ENCODE results near the gene SEC16A. TPM values are rescaled to one million over a fixed set of nuclear protein-coding genes. Genes with fewer than 3 reads are reported as not detected.

The SEC16A gene, protein sequence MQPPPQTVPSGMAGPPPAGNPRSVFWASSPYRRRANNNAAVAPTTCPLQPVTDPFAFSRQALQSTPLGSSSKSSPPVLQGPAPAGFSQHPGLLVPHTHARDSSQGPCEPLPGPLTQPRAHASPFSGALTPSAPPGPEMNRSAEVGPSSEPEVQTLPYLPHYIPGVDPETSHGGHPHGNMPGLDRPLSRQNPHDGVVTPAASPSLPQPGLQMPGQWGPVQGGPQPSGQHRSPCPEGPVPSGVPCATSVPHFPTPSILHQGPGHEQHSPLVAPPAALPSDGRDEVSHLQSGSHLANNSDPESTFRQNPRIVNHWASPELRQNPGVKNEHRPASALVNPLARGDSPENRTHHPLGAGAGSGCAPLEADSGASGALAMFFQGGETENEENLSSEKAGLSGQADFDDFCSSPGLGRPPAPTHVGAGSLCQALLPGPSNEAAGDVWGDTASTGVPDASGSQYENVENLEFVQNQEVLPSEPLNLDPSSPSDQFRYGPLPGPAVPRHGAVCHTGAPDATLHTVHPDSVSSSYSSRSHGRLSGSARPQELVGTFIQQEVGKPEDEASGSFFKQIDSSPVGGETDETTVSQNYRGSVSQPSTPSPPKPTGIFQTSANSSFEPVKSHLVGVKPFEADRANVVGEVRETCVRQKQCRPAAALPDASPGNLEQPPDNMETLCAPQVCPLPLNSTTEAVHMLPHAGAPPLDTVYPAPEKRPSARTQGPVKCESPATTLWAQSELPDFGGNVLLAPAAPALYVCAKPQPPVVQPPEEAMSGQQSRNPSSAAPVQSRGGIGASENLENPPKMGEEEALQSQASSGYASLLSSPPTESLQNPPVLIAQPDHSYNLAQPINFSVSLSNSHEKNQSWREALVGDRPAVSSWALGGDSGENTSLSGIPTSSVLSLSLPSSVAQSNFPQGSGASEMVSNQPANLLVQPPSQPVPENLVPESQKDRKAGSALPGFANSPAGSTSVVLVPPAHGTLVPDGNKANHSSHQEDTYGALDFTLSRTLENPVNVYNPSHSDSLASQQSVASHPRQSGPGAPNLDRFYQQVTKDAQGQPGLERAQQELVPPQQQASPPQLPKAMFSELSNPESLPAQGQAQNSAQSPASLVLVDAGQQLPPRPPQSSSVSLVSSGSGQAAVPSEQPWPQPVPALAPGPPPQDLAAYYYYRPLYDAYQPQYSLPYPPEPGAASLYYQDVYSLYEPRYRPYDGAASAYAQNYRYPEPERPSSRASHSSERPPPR (N-terminal part only)
- total RNA-seq (10 to 100 TPM; 57.1 to 59.1 TPM), polyA plus RNA-seq (10 to 100 TPM; 11.1 to 61.0 TPM)
- long read RNA-seq, donor 1, transcript SEC16A-208 (2 exons, 1,988 nt) = major isoform, 11 of 71 reads
- long read RNA-seq, donor 1, partial matches to known transcripts = 23 of 71 reads
- long read RNA-seq, donor 1, other reads (novel, unspliced or antisense) = 37 of 71 reads
- long read RNA-seq, donor 2, full-length matches to known transcripts = 7 of 60 reads
- long read RNA-seq, donor 2, partial matches to known transcripts = 15 of 60 reads
- long read RNA-seq, donor 2, other reads (novel, unspliced or antisense) = 38 of 60 reads

DNA sequence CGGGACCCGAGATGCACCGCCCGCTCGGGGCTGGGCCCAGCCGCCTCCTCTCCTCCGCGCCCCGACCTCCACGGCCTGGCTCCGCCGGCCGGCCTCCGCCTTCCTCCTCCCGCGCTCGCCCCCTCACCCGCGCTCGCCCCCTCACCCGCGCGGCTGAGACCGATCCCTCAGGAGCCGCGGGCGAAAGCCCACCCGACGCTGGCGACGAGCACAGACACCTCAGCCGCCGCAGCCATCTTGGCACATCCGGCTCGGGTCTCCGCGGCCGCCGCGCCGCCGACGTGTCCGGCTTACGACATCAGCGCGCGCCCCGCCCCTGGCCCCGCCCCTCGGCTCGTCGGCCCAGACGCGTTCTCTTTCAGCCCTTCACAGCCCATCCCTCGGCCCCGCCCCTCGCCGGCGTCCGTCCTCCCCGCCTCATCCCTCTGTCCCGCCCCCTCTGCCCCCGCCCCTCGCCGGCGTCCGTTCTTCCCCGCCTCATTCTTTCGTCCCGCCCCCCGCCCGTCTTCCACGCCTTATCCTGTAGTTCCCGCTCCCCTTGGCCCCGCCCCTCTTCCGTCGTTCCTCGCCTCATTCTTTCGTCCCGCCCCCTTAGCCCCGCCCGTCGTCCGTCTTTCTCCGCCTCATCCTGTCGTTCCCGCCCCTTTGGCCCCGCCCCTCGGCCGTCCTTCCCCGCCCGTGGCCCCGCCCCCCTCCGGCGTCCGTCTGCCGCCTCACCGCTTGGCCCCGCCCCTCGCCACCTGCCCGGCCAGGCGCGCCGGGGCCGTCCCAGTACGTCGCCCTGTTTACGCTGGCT, at the start of gene SEC16A:
SEC16A (minus strand) TSS at position 248 of the 796 bp plus-strand sequence. CDS start 5,425 bp downstream, outside the sequence.
- Histone ChIP-seq H3K27me3 (ENCODE audit: control insufficient read depth in 1 of 2, insufficient read depth in 2 of 2, low read length in 1 of 2) (no peaks in the 10 kb centered on the region), H3K4me3 (ENCODE audit: low read length in 2 of 2) (peak within 1 kb of the TSS; percentile 71 to 87), H3K9me3 (ENCODE audit: control insufficient read depth, low read length) (no peaks in the 10 kb centered on the region), H3K36me3 (ENCODE audit: control insufficient read depth in 1 of 2, insufficient read depth in 2 of 2, low read length in 1 of 2) (no peaks in the 10 kb centered on the region), H3K4me1 (ENCODE audit: control insufficient read depth in 1 of 2, insufficient read depth in 2 of 2, low read length in 2 of 2) (no peaks in the 10 kb centered on the region), H3K27ac (ENCODE audit: low read depth in 1 of 2, low read length in 2 of 2) (peak within 1 kb of the TSS; percentile 79 to 98)
- peak; percentile 100 for DNase-seq
- intact Hi-C loops (cut with DNase I) = loop anchor here in 1 of 2 donors (1.0 to 5.0 kb wide), 2 partner anchors 63 to 71 kb away; partner anchors contain the start of genes ENTR1, NOTCH1 and PMPCA
- WGBS, 2 donors = 1% methylated on average over 48 to 109 of the region's 109 CpGs
- peak; percentile 92 for ATAC-seq (ENCODE audit: low FRiP score)

DNA sequence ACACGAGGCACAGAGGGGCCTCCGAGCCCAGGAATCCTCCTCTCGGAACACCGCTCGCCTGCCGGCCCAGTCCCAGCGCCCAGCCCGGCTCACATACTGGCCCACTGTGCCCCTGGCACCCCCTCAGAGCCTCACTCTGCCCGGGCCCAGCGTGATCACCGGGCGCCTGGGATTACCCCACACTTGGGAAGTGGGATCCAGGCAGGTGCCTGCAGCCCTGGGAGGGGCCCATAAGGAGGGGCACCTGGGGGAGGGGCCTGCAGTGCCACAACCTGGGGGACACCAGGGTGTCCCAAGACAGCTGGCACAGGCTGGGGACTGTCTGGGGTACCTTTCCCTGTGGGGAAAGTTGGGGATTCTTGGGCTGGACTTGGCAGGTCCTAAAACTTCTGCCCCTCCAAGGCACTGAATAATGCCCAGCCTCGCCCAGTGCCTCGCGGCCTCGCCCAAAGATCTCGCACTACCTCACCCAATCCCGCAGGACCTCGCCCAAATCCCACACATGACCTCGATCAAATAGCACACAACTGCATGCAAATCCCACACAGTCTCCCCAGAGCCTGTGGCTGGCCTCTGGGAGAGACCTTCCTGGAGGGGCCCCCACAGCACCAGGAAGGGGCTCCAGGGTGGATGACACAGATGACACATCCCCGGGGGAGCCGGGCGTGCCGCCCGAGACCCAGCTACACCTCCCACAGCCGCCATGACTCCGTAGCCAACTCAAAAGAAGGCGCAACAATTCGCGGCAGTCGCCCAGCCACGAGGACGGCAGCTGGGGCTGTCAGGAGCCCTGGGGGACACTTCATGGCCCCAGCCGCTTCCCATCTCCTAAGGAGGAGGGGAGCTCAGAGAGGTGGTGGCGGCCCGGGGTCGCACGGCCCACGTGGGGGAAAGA, 49.3 kb upstream of the SEC16A start:
- WGBS, 2 donors = 86 to 90% methylated on average over 34 to 39 of the region's 39 CpGs
- Histone ChIP-seq H3K27me3 (ENCODE audit: control insufficient read depth in 1 of 2, insufficient read depth in 2 of 2, low read length in 1 of 2) (no peaks in the 10 kb centered on the region), H3K4me1 (ENCODE audit: control insufficient read depth in 1 of 2, insufficient read depth in 2 of 2, low read length in 2 of 2) (no peaks in the 10 kb centered on the region), H3K9me3 (ENCODE audit: control insufficient read depth, low read length) (no peaks in the 10 kb centered on the region), H3K36me3 (ENCODE audit: control insufficient read depth in 1 of 2, insufficient read depth in 2 of 2, low read length in 1 of 2) (no peaks in the 10 kb centered on the region), H3K4me3 (ENCODE audit: low read length in 2 of 2) (no peak overlapping the region), H3K27ac (ENCODE audit: low read depth in 1 of 2, low read length in 2 of 2) (no peak overlapping the region)
- intact Hi-C loops (cut with DNase I) = no loop called here
- ATAC-seq (ENCODE audit: low FRiP score) (no peak), DNase-seq (no peak)

DNA sequence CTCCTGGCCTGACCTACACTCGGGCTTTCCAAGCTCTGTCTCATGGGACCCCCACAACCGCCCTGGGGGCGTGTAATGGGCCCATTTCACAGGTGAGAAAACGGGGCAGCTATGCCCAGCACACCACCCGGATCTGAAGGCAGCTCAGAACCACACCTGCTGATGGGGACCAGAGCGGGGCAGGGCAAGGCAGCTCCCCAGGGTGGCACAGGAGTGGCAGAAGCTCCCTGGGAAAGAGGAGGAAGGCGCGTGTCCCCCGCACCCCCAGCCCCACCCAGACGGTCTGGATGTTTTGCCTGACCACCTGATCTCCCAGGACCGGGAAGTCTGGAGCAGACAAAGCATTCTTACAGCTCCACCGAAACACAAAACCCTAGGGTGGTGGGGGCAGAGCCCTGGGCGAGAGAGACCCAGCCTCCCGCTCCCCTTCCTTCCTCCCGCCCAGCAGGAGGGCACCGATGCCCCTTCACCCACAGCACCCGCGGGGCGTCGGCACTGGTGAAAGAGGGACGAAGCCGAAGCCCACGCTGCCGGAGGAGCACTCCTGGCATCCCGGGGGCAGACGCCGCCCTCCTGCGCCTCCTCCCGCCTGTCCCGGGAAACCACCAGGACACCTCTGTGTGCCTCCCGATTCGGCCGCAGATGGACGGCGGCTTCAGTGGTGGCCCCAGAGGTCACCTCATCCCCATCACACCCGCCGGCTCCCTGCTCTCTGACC, 48.5 kb upstream of the SEC16A start:
- ATAC-seq (ENCODE audit: low FRiP score) = no peak
- no peaks in the 10 kb centered on the region for H3K4me1 ChIP-seq (ENCODE audit: control insufficient read depth in 1 of 2, insufficient read depth in 2 of 2, low read length in 2 of 2)
- H3K27me3 ChIP-seq (ENCODE audit: control insufficient read depth in 1 of 2, insufficient read depth in 2 of 2, low read length in 1 of 2) = no peaks in the 10 kb centered on the region
- intact Hi-C loops (cut with DNase I) = no loop called here
- 87 to 90% methylated on average over 37 of the region's 37 CpGs for WGBS, 2 donors
- no peak overlapping the region for H3K4me3 ChIP-seq (ENCODE audit: low read length in 2 of 2)
- no peak overlapping the region for H3K27ac ChIP-seq (ENCODE audit: low read depth in 1 of 2, low read length in 2 of 2)
- DNase-seq = no peak
- H3K9me3 ChIP-seq (ENCODE audit: control insufficient read depth, low read length) = no peaks in the 10 kb centered on the region
- no peaks in the 10 kb centered on the region for H3K36me3 ChIP-seq (ENCODE audit: control insufficient read depth in 1 of 2, insufficient read depth in 2 of 2, low read length in 1 of 2)

DNA sequence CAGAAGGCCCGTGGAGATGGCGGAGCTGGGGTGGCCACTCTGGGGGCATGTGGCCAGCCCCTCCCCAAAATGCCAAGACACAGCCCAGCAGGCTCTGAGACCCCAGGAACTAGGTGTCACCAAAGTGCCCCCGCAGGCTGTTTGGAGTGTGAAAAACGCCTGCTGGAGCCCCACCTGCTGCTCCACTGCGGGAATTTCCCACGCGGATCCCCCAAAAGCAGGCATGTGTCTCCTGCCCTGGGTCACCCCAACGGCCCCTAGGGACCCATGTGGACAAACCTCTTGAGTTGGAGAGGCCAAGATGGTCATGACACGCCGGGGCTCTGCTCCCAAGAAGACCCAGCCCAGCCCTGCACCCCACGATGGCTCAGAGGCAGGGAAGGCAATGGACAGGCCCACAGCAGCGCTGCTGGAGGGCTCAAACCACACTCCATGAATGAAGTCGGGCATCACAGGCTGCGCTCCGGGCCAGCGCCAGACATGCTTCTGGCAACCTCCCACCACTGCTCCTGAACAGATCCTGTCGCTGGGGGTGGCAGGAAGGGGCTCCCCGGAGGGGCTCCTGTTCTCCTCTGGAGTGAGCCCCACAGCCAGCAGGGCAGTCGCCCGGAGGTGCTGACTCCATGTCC, 47.7 kb upstream of the SEC16A start:
- H3K9me3 ChIP-seq (ENCODE audit: control insufficient read depth, low read length) = no peaks in the 10 kb centered on the region
- H3K36me3 ChIP-seq (ENCODE audit: control insufficient read depth in 1 of 2, insufficient read depth in 2 of 2, low read length in 1 of 2) = no peaks in the 10 kb centered on the region
- WGBS, 2 donors = 52 to 60% methylated on average over 20 of the region's 20 CpGs
- H3K4me3 ChIP-seq (ENCODE audit: low read length in 2 of 2) = no peak overlapping the region
- DNase-seq (no peak), ATAC-seq (ENCODE audit: low FRiP score) (no peak)
- intact Hi-C loops (cut with DNase I) = no loop called here
- no peaks in the 10 kb centered on the region for H3K4me1 ChIP-seq (ENCODE audit: control insufficient read depth in 1 of 2, insufficient read depth in 2 of 2, low read length in 2 of 2)
- H3K27me3 ChIP-seq (ENCODE audit: control insufficient read depth in 1 of 2, insufficient read depth in 2 of 2, low read length in 1 of 2) = no peaks in the 10 kb centered on the region
- H3K27ac ChIP-seq (ENCODE audit: low read depth in 1 of 2, low read length in 2 of 2) = no peak overlapping the region

DNA sequence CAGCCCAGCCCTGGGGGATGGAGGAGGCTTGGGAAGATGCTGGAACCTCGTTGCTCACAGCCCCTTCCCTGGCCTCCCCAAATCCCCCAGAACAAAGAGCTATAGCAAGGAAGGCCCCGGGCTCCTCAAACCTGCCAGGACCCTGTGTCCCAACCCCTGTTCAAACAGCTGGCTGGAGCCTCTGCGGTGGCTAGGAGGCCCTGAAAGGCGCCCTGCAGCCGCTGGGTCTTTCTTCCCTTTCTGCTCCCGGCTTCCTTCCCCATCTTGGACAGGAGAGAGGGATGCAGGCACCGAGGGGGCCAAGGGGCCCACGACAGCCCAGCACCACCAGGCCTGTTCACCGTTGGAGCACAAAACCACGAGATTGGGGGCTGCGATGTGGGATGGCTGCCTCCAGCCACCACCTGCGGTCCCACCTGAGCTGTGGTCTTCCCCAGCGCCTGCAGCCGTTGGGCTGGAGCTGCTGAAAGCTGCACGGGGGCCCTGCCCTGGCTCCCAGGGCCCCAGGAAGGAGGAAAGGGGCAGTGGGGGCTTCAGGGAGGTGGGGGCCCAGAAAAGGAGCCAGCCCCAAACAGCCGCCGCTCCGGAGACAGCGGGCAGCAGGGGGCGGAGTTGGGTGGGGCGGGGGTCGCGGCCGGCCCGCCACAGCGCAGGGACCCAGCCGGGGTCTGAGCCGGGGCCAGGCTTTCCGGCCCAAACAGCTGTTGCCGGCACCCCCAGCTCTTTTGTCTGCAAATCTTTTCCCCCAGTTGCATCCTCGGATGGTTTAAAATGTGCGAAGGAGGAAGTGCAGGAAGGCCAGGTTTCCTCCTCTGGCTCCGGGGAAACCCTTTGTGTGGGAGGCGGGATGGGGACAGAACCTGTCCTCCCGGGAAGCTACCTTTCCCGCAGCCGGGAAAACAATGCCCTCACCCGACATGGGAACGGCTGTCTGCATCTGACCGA, 46.9 kb upstream of the SEC16A start:
- intact Hi-C loops (cut with DNase I) = loop anchor here in 1 of 2 donors (5.0 kb wide), 1 partner anchor 37 kb away; no protein-coding TSS in a partner anchor
- H3K27ac ChIP-seq (ENCODE audit: low read depth in 1 of 2, low read length in 2 of 2) = no peak overlapping the region

More for the DNA sequence above, 46.9 kb upstream of the SEC16A start:
- WGBS, 2 donors = 79 to 82% methylated on average over 40 of the region's 40 CpGs
- Histone ChIP-seq H3K9me3 (ENCODE audit: control insufficient read depth, low read length) (no peaks in the 10 kb centered on the region), H3K36me3 (ENCODE audit: control insufficient read depth in 1 of 2, insufficient read depth in 2 of 2, low read length in 1 of 2) (no peaks in the 10 kb centered on the region), H3K4me1 (ENCODE audit: control insufficient read depth in 1 of 2, insufficient read depth in 2 of 2, low read length in 2 of 2) (no peaks in the 10 kb centered on the region), H3K4me3 (ENCODE audit: low read length in 2 of 2) (no peak overlapping the region), H3K27me3 (ENCODE audit: control insufficient read depth in 1 of 2, insufficient read depth in 2 of 2, low read length in 1 of 2) (no peaks in the 10 kb centered on the region)
- no peak for DNase-seq
- no peak for ATAC-seq (ENCODE audit: low FRiP score)
